Measurements from ENCODE around the gene GNRH2. TPM values are rescaled to one million over a fixed set of nuclear protein-coding genes. Genes with fewer than 3 reads are reported as not detected.
"Not testable (repeated sequence)": the region's sequence is repeated elsewhere in the genome, so short reads cannot be mapped to it uniquely, and the experiment has no call there.

Gene GNRH2
- total and polyA plus RNA-seq, 5 donors, result 0.75 to 1.5 (median 0.79) TPM; not detected in 2

GRCh38 chr20:3042625-3043024 lies 797 bp upstream of the GNRH2 start:
- 67% methylated on average over 5 of the region's 5 CpGs for whole genome bisulfite sequencing
- ATAC-seq (peak; percentile 8 to 50), DNase-seq (peak; percentile 74 to 92 (median 91))
- no peaks in the 10 kb centered on the region for H3K27me3 ChIP-seq (ENCODE audit: control insufficient read depth, insufficient read depth)
- peaks cover 2% of the 10 kb centered on the region for H3K4me1 ChIP-seq (ENCODE audit: control insufficient read depth, insufficient read depth, low read length)
- no peak overlapping the region for H3K4me3 ChIP-seq (ENCODE audit: low read length)
- H3K9me3 ChIP-seq (ENCODE audit: control insufficient read depth, low read length), result no peaks in the 10 kb centered on the region
- intact Hi-C loops (cut with DNase I), result no loop called here
- H3K27ac ChIP-seq (ENCODE audit: low read length), result peak overlapping the region; percentile 66

GRCh38 chr20:3044336-3044965 lies 1.0 kb downstream of the GNRH2 start:
- peak overlapping the region; percentile 74 for H3K27ac ChIP-seq (ENCODE audit: low read length)
- no peaks in the 10 kb centered on the region for H3K27me3 ChIP-seq (ENCODE audit: control insufficient read depth, insufficient read depth)
- intact Hi-C loops (cut with DNase I), result no loop called here
- no peaks in the 10 kb centered on the region for H3K9me3 ChIP-seq (ENCODE audit: control insufficient read depth, low read length)
- DNase-seq (peak in 2 of 3 donors; percentile 57 to 67), ATAC-seq (no peak)
- H3K4me3 ChIP-seq (ENCODE audit: low read length), result no peak overlapping the region
- 94% methylated on average over 8 of the region's 8 CpGs for WGBS
- peaks cover 2% of the 10 kb centered on the region for H3K4me1 ChIP-seq (ENCODE audit: control insufficient read depth, insufficient read depth, low read length)

- WGBS, result 3% methylated on average over 24 of the region's 24 CpGs
Observed at GRCh38 chr20:3045042-3045815, 1.8 kb downstream of the GNRH2 start.

GRCh38 chr20:3045816-3046676 lies 2.6 kb downstream of the GNRH2 start, which contains the start of gene MRPS26:
Gene MRPS26 (plus strand): TSS chr20:3046052. CDS start chr20:3046069, 17 bp downstream.
- Histone ChIP-seq H3K27ac (ENCODE audit: low read length) (peak within 1 kb of the TSS; percentile 74), H3K4me1 (ENCODE audit: control insufficient read depth, insufficient read depth, low read length) (peaks cover 2% of the 10 kb centered on the region), H3K4me3 (ENCODE audit: low read length) (peak within 1 kb of the TSS; percentile 71), H3K9me3 (ENCODE audit: control insufficient read depth, low read length) (no peaks in the 10 kb centered on the region), H3K27me3 (ENCODE audit: control insufficient read depth, insufficient read depth) (no peaks in the 10 kb centered on the region)
- DNase-seq, result peak; percentile 93 to 97 (median 97)
- ATAC-seq, result peak; percentile 94 to 95
- intact Hi-C loops (cut with DNase I), result no loop called here
- under 1% methylated on average over 104 of the region's 104 CpGs for WGBS

More at GRCh38 chr20:3045042-3045815, 1.8 kb downstream of the GNRH2 start:
- H3K9me3 ChIP-seq (ENCODE audit: control insufficient read depth, low read length), result no peaks in the 10 kb centered on the region
- H3K4me3 ChIP-seq (ENCODE audit: low read length), result peak overlapping the region; percentile 71
- H3K27ac ChIP-seq (ENCODE audit: low read length), result peak overlapping the region; percentile 74
- DNase-seq (peak in 1 of 3 donors; percentile 87), ATAC-seq (peak; percentile 78 to 80)
- H3K4me1 ChIP-seq (ENCODE audit: control insufficient read depth, insufficient read depth, low read length), result peaks cover 2% of the 10 kb centered on the region
- intact Hi-C loops (cut with DNase I), result no loop called here
- H3K27me3 ChIP-seq (ENCODE audit: control insufficient read depth, insufficient read depth), result no peaks in the 10 kb centered on the region

- 43% methylated on average over 39 of the region's 39 CpGs for WGBS
- ATAC-seq, result no peak
- Histone ChIP-seq H3K9me3 (ENCODE audit: control insufficient read depth, low read length) (no peaks in the 10 kb centered on the region), H3K4me1 (ENCODE audit: control insufficient read depth, insufficient read depth, low read length) (peaks cover 2% of the 10 kb centered on the region), H3K4me3 (ENCODE audit: low read length) (peak overlapping the region; percentile 71), H3K27me3 (ENCODE audit: control insufficient read depth, insufficient read depth) (no peaks in the 10 kb centered on the region), H3K27ac (ENCODE audit: low read length) (no peak overlapping the region)
- intact Hi-C loops (cut with DNase I), result no loop called here
- DNase-seq, result peak in 1 of 3 donors; percentile 68
Observed at GRCh38 chr20:3046677-3047462, 3.4 kb downstream of the GNRH2 start.

- 82% methylated on average over 14 of the region's 14 CpGs for WGBS
- Histone ChIP-seq H3K9me3 (ENCODE audit: control insufficient read depth, low read length) (no peaks in the 10 kb centered on the region), H3K27me3 (ENCODE audit: control insufficient read depth, insufficient read depth) (no peaks in the 10 kb centered on the region), H3K4me3 (ENCODE audit: low read length) (no peak overlapping the region), H3K4me1 (ENCODE audit: control insufficient read depth, insufficient read depth, low read length) (peaks cover 2% of the 10 kb centered on the region), H3K27ac (ENCODE audit: low read length) (no peak overlapping the region)
- DNase-seq, result peak in 2 of 3 donors; percentile 26 to 61
- ATAC-seq, result no peak
- intact Hi-C loops (cut with DNase I), result no loop called here
Observed at GRCh38 chr20:3047486-3048419, 4.3 kb downstream of the GNRH2 start.

- DNase-seq, result no peak
- H3K9me3 ChIP-seq (ENCODE audit: control insufficient read depth, low read length), result no peaks in the 10 kb centered on the region
- WGBS, result 71% methylated on average over 7 of the region's 7 CpGs
- intact Hi-C loops (cut with DNase I), result loop anchor here (5.0 to 10.0 kb wide), 5 partner anchors 61 to 273 kb away; no protein-coding TSS in a partner anchor
- H3K4me1 ChIP-seq (ENCODE audit: control insufficient read depth, insufficient read depth, low read length), result no peaks in the 10 kb centered on the region
- no peak overlapping the region for H3K4me3 ChIP-seq (ENCODE audit: low read length)
- H3K27me3 ChIP-seq (ENCODE audit: control insufficient read depth, insufficient read depth), result no peaks in the 10 kb centered on the region
- ATAC-seq, result no peak
- no peak overlapping the region for H3K27ac ChIP-seq (ENCODE audit: low read length)
Observed at GRCh38 chr20:3051385-3052019, 8.1 kb downstream of the GNRH2 start.

GRCh38 chr20:3059489-3059888 lies 16.1 kb downstream of the GNRH2 start:
- Histone ChIP-seq H3K4me1 (ENCODE audit: control insufficient read depth, insufficient read depth, low read length) (no peaks in the 10 kb centered on the region), H3K4me3 (ENCODE audit: low read length) (no peak overlapping the region), H3K27me3 (ENCODE audit: control insufficient read depth, insufficient read depth) (no peaks in the 10 kb centered on the region), H3K27ac (ENCODE audit: low read length) (no peak overlapping the region), H3K9me3 (ENCODE audit: control insufficient read depth, low read length) (no peaks in the 10 kb centered on the region)
- intact Hi-C loops (cut with DNase I), result loop anchor here (10.0 kb wide), 3 partner anchors 55 to 265 kb away; no protein-coding TSS in a partner anchor
- ATAC-seq (no peak), DNase-seq (no peak)
- WGBS, result 95% methylated on average over 3 of the region's 3 CpGs

GRCh38 chr20:3064119-3064518 lies 20.7 kb downstream of the GNRH2 start:
- H3K4me3 ChIP-seq (ENCODE audit: low read length); ATAC-seq: not testable (repeated sequence)

More at GRCh38 chr20:3064119-3064518, 20.7 kb downstream of the GNRH2 start:
- WGBS, result 83% methylated on average over 6 of the region's 6 CpGs
- H3K27me3 ChIP-seq (ENCODE audit: control insufficient read depth, insufficient read depth); DNase-seq; H3K4me1 ChIP-seq (ENCODE audit: control insufficient read depth, insufficient read depth, low read length); H3K9me3 ChIP-seq (ENCODE audit: control insufficient read depth, low read length); intact Hi-C loops (cut with DNase I); H3K27ac ChIP-seq (ENCODE audit: low read length): not testable (repeated sequence)

All from right cardiac atrium (tissue), 5 donors.